Colon (tissue), 2 donors: ENCODE measurements around the gene KAZN.

Experiments
- FAIRE-seq: peaks from 2 replicates; lab custom pipeline; 2012; peaks lifted over from hg19 to GRCh38; lab: Jason Lieb, UNC
- donor health status: control.
- donor health status: control.

KAZN gene

DNA sequence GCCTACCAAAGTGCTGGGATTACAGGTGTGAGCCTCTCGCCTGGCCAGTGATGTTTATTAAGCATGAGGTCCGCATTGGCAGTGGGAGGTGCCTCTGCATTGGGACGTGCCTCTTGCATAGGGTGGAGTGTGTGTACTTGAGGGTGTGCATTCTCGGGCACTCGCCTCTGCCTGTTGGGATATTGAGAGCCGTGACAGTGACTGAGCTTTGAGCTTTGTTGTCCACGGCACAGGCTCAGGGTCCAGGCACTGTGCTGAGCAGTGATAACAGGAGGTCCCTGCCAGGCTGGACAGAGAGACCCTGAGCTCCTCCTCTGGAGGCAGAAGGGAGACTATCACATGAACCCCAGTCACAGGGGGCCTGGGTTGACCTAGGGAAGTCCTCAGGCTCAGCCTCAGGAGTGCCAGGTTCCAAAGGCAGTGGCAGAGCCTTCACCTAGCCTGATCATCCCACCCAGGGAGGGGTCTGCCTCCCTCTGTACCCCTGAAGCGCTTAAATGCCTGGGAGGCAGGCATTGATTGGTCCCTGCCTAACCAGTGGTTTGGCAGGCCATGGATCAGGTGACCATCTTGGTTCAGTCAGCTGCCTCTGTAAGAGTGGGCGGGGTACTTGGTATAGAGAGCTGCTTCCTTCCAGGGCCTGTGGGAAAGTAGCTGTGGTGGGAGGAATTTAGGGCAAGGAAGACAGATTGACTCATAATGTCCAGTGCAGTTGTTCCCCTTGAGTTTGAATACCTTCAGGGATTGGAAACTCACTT, 341.2 kb downstream of the KAZN start:
- no peak for FAIRE-seq

DNA sequence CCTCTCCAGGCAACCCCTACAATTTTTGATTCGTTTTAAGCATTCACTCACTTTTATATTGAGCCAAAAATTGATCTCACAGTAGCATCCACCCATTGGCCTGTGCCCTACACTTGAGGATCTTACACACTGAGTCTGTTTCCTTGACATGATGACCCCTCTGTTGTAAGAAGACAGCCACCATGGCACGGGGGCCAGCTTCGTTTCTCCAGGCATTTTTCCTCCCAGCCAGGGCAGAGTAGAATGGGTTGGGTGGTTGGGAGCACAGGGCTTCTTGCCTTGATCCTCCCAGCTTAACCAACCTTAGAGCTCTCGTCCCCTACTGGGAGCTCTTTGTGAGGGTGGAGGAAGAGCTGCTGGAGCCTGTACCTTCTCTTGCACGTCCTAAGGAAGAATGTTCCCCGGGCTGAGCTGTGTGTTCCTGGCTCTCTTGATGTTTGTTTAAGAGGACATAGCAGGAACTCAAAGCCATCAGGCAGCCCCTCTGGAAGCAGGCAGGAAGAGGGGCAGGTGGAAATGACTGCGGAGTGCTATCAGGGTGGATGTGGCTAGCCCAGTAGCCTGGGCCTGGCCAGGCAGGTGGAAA, 341.9 kb downstream of the KAZN start:
- no peak for FAIRE-seq

DNA sequence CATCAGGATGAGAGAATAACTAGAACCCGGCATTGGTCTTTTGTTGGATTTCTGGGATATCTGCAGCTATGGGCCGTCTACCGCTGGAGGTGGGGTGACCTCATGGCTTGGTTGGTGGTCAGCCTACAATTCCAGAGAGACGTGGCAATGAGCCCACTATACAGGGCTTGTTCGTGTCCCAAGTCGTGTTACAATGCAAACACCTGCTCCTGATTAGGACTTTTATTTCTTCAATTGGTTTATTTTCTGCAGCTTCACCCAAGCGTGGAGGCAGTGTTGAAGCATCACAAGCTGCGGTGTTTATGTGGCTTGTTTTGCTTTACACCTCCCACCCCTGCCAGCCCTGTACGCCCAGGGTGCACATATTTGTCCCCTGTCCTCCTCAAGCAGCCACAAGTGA, 343.4 kb downstream of the KAZN start:
- FAIRE-seq = no peak

DNA sequence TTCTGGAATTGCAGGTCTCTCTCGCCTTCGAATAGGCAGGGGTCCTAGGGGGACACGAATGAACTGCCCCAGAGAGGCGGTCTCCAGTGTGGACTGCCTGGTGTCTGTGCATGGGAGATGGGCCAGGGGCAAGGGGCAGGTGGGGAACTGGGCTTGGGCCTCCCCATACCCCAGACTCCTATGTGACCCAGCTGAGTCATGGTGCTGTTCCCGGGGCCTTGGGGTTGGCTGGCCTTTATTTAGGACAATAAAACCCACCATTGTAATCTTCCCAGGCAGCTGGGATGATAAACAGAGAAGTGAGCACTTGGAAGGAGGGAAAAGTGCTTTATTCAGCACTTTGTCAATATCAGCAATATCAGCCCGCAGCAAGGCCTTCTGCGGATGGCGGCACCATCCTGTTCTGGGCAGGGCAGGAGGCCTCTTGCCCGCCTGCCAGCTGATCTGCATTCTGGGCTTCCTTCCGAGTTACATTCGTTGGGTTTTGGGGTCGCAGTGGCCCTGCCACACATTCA, 346.0 kb downstream of the KAZN start:
- FAIRE-seq = no peak

DNA sequence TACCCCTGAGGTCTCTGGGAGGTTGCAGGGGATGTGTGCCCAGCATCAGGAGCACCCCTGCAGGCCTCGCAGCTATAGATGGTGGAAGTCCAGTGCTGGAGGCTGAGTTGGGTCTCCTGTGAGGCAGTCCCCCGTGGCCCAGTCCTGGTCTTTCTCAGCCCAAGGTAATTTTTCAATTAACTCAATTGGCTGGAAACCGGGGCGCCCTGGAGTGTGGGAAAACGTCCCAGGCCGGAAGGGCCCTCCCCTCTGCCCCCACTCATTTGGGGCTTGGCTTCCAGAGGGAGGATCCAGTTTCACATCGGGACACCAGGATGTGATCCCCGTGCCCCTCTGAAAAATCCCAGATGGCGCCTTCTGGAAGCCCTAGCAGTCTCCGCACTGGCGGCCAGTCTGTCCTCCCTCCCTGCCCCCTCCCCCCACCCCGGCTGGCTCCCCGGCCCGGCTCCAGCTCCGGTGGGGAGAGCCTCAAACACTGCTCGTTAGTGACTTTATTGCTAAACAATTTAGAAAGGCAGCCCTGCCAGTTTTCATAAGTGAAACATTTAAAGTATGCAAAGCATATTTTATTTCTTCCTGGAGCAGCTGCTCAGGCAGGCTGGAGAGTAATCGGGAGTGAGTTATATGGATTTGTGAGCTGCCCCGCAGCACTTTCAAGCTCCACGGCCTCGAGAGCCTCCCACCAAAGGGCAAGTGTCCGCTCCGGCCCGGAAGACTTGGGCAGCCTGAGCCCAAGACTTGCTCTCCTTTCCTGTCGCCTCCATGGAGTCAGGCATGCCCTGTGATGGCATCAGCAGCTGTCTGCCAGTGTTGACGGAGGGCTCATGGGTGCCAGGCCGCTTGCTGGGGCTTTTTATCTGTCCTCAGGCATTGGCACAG, 346.9 kb downstream of the KAZN start:
- no peak for FAIRE-seq

DNA sequence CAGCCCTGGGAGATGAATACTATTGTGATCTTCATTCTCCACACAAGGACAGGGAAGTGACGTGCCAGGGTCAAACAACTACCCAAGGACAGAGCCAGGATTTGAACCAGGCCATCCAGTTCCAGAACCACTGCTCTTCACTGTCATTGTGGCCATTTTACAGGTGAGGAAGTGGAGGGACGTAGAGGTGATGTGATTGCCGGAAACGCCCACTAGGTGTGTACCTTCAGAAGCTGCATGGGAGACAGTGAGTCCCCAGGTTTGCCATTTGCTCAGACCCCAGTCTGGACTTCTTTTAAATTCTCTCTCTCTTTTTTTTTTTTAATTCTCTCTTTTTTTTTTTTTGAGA, 347.5 kb downstream of the KAZN start:
- FAIRE-seq = no peak

DNA sequence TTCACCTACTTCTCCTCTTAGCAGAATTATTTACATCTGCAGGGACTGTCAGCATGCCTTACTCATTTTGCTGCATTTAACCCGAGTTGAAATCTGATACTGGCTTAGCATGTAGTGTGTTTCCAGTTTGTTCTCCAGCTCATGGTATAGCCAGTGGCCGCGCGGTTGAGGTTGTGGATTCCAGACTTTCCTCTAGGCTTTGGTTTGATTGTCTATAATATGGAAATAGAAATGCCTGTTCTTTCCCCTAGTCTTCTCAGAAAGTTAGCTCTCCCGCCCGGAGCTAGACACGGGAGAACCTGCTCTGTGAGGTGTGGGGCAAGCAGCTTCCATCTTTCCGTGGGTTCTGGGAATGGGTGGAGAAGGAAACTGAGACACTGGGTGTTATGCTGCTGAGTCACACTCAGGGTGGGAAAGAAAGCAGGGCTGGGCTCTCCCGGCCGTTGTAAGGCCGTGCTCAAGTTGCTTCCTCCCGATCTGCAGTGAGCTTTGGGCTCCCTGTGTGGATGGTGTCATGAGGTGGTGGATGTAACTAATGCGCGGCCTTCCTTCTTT, 348.3 kb downstream of the KAZN start:
- no peak for FAIRE-seq

DNA sequence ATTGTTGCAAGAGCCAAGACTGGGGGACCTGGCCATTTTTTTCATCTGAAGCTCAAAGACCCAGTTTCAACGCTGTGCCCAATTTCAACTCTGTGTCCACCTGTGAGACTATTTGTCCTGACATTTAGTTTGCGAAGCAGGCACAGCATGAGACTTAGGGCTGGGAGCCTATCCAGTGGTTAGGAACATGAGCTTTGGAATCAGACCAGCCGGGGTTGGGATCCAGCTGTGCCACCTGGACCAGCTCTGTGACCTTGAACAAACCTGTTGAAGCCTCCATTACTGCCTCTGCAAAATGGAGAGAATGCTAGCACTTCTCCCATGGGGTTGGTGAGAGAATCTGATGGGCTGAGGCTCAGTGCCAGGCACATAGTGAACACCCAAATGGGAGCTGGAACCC, 348.9 kb downstream of the KAZN start:
- FAIRE-seq = no peak

DNA sequence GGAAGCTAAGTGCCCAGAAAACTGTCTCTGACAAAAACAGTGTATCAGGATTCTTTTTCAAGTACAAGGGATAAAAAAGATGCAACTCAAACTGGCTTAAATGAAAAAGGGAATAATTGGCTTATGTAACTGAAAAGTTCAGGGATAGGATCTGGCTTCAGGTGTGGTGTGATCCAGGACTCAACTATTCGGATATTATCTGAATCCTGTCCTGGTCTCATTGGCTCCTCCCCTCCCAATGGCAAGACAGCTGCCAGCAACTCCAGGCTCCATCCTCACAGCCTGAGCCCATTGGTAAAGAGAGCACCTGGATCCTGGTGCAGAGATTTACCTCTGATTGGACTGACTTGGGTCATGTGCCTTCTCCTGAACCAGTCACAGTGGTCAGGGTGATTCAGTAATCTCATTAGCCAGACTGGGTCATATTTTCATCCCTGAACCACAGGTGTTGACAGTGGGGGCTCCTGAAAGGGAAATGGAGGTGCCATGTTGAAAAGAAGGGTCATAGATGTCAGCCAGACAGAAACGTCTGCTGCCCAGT, 349.7 kb downstream of the KAZN start:
- FAIRE-seq = no peak

DNA sequence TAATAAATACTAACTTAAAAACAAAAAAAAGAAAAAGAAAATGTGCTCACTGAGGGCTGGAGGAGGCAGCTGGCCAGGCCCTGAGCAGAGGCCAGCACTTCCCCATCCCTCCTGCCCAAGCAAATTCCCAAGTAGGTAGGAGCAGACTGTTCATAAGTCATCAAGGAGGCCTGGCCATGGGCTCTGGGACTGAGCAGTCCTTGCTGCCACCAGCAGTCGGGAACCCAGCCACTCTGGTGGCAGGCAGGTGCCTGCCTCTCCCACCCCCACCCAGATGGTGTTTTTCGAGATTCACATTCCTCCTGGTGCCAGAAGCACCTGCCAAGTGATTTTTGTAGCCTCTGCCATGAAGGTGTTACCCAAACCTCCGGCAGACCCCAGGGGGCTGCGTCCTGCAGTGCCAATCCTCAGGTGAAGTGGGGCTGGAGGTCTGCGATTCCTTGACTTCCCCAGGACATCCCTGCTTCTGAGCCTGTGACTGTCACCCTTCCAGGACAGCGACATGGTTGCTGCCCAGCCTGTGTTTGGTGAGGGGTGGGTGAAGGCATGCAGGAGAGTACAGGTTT, 350.9 kb downstream of the KAZN start:
- FAIRE-seq = no peak

DNA sequence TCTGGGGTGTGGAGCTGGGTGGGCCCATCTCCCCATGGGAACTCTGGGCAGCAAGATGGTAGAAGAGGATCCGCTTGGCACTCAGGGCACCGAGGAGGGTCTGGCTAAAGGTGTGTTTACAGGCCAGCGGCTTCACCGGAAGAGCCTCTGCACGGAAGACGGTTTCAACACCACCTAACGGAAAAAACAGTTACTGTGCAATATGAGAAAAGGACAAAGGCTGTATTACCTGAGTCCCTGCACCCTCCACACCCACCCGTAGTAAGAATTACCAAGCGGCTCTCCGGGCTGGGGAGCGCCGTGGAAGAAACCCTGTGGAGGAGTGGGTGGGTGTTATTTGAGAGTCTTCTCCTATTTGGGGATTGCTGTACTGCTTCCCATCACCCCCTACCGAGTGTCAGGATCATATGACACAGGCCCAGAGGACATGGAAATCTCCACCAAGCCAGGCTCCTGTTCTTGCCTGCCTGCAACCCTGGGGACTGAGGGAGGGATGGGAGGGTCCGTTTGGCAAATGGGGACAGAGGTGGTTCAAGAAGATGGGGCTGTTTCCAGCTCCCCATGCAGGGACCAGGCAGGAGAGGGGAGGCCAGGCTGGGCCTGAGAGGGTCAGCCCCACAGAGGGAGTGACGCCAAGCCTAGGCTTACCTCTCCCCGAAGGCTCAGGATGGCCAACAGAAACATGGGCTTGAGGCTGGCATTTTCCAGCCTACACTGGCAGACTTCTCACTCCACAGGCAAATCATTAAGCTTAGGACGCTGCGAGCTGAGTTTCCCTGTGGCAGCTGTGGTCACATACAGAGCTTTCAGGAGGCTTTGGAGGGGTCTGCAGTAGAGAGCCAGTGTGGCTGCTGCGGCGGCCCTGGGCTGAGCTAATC, 351.6 kb downstream of the KAZN start:
- no peak for FAIRE-seq

DNA sequence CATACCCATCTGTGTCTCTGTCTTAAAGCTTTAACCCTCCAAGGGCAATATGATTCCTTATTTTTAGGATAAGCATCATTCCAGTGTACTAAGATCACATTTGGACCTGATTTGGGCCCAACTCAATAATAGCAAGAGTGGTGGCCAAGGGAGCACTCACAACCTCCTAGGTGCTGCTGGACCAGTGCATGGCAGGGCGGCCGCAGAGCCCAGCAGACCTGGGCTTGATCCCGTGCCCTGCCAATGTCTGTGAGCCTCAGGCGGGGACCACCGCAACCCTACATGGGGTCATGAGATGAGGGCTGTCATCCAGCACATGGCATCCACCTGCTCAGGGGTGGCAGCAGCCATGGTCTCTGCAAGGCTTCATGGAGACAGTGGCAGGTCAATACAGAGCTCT, 353.3 kb downstream of the KAZN start:
- no peak for FAIRE-seq

DNA sequence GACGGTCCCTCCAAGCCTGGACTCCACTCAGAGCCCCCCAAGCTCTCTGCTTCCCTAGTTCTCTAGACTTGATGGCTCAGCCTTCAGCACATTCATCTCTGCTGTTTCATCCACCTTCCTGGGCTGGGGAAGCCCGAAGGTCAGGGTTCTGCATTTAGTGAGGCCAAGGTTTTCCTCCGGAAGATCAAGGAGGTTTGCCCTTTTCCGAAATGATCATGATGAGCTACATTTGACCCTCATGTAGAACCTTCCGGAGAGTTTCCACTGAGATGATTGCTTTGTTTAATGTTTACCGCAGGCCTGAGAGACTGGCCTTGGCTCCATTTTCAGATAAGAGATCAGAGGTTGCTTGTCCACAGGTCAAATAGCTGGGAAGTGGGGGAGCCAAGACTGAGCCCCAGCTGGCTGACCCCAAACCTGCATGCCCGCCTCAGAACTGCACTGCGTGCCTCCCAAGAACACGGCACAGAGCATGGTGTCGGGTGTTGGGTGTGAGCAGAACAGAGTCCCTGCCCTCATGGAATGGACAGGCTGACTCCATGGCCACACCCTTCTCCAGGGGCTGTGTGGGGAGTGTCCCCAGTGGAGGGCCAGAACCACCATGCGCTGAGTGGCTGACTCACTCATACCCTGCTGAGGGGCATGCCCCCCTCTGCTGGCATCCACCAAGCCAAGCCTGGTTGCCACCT, 354.3 kb downstream of the KAZN start:
- FAIRE-seq = no peak

DNA sequence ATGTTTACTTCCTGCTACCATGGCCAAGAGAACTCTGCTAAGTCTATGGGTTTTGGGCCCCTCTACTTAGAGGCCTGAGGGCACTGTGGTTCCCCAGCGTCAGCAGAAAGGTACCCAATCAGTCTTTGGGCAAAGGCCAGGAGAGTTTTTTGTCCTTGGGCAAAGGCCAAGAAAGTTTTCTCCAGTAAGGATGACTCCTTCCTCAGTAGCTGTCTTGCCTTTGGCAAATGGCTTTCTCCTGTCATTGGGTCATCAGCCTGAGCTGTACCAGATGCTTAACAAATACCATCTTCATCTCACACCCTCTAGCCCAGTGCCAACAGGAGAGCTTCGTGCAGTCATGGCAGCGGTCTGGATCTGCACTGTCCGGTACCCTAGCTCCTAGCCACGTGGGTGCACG, 355.7 kb downstream of the KAZN start:
- FAIRE-seq = no peak

DNA sequence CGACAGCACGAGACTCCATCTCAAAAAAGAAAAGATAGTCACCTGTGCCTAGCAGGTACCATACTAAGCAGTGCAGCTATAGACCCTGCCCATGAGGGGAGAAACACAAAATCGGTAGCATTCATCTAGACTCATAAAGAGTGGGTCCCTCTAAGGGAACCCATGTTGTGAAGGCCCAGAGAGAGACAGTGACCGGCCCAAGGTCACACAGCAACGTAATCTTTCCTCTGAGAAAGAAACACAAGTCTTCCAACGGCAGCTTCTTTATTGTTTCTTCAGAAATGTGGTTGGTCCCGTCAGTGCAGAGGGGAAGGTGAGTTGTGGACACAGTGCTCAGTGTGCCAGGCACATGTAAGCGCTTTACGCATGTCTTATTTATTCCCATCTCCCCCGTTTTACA, 356.4 kb downstream of the KAZN start:
- FAIRE-seq = no peak

DNA sequence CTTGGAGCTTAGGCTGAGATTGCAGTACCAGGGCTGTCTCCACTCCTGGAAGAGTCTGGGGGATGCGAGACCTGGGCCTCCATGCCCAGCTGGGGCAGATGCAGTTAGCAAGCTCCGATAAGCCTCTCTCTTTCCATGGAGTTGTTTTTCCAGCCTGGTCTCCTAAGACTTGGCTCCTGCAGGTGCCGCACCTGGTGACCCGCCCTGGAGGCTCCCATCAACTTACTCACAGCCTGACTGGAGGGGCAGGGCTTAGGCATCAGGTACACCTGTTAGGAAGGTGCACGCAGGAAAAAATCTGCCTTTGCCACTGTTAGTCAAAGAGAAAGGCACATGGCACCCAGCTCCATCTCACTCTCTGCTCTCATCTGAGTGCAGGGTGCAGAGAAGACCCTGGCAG, 356.9 kb downstream of the KAZN start:
- FAIRE-seq = no peak

DNA sequence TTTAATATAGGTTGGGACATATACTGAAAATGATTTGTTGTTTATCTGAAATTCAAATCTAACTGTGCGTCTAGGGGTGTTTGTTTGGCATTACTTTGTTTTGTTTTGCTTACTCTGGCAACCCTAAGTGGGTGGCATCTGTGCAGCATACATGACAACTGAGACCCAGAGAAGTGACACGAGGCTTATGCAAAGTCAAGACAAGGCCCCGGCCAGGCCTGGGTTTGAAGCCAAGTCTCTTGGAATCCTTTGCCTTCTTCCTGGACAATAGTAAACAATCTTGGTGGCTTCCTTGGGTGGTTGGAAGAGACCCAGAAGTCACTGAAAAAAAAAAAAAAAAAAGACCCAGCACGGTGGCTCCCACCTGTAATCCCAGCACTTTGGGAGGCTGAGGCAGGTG, 357.5 kb downstream of the KAZN start:
- FAIRE-seq = no peak

DNA sequence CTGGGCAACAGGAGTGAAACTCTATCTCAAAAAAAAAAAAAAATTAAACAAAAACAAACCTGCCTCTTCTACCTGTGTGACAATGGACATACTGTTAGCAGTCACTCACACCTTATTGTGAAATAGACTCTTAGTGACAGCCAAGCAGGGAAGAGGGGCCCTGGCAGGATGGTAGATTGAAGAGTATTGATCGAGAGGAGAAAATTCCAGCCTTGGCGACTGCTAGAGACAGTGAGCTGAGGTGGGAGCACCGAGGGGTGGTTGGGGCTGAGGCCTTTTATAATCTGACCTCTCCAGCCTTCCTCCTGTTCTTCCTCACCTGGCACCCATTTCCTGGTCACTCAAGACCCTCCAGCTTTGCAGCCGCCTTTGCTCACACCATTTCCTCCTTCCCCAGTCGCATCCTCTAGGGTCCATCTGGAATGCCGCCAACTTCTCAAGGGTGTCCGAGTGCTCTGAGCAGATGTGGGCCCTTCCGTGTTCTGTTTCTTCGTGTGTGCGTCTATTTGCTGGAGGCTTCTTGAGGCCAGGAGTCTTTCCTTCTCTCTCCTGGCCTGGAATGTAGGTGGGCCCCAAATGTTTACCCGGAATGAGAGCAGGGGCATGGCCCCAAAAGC, 358.2 kb downstream of the KAZN start:
- FAIRE-seq = no peak

DNA sequence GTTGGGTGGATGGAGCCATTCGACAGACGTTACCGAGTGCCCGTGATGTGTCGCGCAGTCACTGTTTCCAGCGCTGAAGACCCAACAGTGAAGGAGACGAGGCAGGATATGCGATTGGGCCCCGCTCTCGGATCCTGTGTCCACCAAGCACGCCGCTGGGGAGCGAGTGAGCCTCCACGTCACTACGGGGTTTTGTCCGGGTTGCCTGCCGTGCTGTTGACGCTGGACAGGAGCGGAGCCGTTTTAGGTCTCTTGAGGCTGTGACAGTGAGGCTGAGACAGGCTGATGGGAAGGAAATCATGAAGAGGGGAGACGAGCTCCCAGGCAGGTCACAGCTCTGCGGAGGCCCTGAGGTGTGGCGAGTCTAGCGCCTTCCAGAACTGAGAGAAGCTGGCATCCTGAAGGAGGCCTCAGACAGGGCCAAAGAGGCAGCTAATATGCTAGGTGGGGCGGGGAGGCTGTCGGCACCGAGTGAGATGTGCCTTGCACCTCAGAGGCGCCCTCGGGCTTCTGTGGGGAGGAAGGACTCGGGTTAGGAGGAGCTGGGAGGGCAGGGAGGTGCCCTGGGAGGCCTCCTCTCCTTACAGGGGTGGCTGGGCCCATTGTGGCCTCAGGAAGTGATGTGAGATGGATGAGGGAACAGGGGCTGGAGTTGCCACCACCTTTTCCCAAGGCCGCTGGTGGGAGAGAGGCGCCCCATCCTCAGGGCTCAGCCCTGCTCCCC, 359.1 kb downstream of the KAZN start:
- FAIRE-seq = no peak
